LHCN-M2 (cell line): ENCODE results near the gene LDLRAD3. TPM values are rescaled to one million over a fixed set of nuclear protein-coding genes. Genes with fewer than 3 reads are reported as not detected.
"Not testable (repeated sequence)": the region's sequence is repeated elsewhere in the genome, so short reads cannot be mapped to it uniquely, and the experiment has no call there.

Source experiments
- DNase-seq: peaks from one replicate; pipeline ENCODE4 v3.0.0-alpha.2; 2012; ENCODE audit warnings: low read depth
- total RNA-seq: library from RNA; depleted of rRNA; stranded (reverse); fragments of >200 nt; gene quantifications from 2 replicates; pipeline ENCODE4 v1.2.3, GENCODE V29; 2014

The LDLRAD3 gene
- total RNA-seq, 1 experiment from 2014 or later: 44.3 TPM

- DNase-seq: no peak
Observed at GRCh38 chr11:35992548-35992947, 48.7 kb downstream of the LDLRAD3 start.

DNA sequence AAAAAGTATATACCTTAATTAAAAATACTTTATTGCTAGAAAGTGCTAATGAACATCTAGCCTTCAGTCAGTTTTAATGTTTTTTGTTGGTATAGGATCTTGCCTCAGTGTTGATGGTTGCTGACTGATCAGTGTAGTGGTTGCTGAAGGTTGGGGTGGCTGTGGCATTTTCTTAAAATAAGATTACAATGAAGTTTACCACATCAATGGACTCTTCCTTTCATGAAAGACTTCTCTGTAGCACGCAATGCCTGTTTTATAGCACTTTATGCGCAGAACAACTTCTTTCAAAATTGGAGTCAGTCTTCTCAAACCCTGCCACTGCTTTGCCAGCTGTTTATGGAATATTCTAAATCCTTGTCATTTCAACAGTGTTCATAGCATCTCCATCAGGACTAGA, 50.6 kb downstream of the LDLRAD3 start:
- no peak for DNase-seq

DNA sequence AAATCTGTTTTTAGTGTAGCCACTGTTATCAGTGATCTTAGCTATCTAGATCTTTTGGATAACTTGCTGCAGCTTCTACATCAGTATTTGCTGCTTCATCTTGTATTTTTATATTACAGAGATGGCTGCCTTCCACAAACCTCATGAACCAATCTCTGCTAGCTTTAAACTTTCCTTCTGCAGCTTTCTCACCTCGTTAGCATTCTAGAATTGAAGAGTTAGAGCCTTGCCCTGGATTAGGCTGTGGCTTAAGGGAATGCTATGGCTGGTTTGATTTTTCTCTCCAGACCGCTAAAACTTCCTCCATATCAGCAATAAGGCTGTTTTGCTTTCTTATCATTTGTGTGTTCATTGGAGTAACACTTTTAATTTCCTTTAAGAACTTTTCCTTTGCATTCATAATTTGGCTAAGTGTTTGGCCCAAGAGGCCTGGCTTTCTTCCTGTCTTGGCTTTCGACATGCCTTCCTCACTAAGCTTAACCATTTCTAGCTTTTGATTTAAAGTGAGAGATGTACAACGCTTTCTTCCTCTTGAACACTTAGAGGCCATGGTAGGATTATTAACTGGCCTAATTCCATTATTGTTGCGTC, 51.9 kb downstream of the LDLRAD3 start:
- no peak for DNase-seq

DNA sequence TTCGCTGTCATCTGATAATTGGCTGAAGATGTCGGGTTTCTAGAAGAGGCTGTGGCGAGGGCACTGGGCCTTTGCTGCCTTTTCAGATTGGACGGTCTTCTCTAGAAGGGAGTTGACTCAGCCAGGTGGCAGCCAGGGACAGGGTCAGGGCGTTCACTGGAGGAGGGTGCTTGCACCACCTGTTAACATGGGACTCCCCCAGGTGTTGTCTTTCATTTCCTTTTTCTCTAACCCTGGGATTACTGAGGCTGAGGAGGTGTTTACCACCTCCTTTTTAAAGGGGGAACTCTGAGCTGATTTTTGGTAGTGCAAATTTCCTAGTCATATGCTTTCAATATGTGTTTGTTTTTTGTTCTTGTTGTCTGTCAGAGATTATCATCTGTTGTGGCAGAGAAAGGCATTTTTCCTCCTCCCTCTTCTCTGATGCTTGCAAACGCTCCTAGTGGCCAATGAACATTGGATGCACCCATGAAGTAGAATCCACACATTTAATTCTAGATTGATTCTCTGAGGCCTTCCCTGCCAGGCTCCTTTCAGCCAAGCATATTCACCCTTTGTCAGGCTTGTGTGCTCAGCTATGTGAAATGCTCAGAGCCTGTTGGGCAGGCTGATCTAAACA, 54.1 kb downstream of the LDLRAD3 start:
- DNase-seq: no peak

DNA sequence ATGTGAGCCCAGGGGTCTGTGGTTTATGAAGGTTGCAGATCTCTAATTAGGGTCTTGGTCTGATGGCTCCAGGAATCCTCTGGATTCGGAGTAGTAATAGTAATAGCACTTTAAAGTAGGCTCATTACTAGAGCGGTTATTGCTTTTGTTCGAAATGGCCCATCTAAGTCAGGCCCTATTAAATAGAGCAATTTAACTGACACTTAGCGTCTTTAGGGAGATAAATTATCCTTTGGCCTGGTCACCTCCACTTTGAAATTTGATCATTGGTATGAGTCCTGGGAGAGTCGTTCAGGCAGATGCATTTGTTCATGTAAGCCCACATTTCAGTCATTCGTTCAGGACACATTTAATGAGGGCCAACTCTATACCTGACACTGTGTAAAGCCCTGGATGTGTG, 54.8 kb downstream of the LDLRAD3 start:
- no peak for DNase-seq

GRCh38 chr11:36000616-36001190, 56.8 kb downstream of the LDLRAD3 start:
- DNase-seq: no peak

- peak; percentile 75 for DNase-seq
Observed at GRCh38 chr11:36002196-36002595, 58.3 kb downstream of the LDLRAD3 start.

DNA sequence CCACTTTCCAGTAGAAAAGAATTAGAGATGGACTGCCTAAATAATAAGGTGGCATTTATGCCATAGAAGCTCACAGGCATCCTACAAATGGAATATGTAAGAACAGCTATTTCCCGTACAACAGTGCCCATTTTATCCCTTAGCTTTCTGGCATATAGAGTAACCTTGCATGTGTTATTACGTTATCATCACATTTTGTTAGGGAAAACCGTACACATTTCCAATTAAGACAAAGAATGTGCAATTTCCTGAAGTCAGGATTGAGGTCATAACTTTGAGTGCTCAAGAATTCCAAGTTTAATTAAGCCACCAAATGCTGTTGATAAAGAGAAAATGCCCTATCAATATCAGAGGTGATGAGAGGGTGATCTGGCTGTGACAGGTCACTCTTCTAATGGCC, 58.9 kb downstream of the LDLRAD3 start:
- no peak for DNase-seq

GRCh38 chr11:36006556-36006955, 62.7 kb downstream of the LDLRAD3 start:
- no peak for DNase-seq

- DNase-seq: no peak
Observed at GRCh38 chr11:36007127-36007655, 63.3 kb downstream of the LDLRAD3 start.

DNA sequence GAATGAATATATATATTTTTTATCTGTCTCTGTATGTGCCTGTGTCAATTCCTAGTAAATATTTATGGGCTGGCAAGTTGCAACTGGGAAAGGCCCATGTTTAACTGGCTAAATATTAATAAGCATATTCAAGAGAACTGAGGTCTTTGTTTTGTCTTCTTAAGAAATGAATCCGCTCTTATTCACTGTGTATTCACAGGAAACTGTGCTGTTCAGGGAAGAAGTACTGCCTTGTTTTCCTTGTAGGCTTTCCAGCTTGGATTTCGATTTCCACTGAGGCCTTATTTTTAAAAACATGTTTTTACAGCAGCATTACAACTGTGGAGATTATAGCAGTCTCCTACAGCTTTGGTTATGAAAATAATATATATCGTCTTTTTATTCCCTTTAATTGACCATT, 64.7 kb downstream of the LDLRAD3 start:
- DNase-seq: peak; percentile 36

DNA sequence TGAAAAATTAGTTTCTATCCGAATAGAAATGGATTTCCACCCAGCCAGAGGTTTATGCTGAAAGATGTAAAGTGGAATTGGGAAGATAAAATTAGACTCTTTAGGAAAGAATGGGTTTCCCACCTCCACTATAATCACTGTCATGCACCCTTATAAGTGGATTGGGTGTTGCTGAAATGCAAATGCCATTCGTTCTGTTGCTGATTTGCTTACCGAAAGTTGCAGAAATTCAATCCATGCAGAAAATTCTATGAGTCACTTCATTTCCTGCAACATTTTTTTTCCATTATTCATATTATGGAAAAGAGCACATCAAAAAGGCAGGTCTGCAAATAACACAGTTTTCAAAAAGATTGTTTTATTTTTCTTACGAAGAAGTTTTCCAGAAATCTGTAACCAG, 65.6 kb downstream of the LDLRAD3 start:
- DNase-seq: peak; percentile 81

DNA sequence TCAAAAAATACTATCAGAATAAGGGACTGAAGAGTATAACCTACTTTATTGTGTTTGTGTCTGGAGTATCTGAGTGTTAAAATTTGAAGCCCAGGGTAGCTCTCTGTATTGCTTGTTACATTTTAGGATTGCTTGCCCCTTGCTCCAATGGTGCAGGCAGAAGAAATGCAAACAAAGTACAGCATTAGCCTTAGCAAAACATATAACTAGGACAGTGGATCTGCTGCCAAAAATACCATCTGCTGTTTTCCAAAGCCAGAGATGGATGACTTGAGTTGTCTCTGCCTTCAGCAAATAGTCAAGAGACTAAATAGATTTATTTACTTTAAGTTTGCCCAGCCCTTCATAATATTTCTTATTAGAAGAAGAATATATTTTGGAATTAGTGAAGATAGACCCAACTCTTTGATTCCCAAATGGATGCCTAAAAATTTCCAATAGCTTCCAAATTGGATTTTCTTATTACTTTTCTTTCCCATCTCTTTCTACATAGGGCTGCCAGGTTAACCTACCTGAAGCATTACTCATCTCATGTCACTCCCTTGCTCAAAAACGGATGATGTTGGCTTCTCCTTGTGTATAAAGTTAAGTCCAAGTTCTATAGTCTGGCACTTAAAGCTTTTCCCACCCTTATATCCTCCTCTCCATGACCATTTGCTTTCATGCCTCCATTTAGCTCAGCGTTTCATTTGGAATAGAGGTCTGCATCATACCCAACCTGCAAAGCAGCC, 66.3 kb downstream of the LDLRAD3 start:
- peak; percentile 68 for DNase-seq

DNA sequence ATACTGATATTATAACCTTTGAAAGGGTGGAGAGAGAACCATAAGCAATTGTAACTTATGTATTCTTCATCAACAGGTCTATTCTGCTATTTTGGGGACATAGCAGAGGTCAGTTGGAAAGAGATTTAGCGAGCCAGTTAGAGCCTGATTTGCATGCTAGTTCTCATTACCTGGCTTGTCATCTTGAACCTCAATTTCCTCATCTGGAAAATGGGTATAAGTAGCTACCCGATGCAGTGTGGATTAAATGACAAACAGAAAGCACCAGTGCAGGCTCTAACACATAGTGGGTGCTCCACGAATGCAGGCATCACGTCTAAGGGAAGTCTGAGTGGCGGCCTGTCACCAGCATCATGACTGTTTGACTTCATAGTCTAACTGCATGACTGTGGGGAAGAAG, 67.7 kb downstream of the LDLRAD3 start:
- DNase-seq: no peak

DNA sequence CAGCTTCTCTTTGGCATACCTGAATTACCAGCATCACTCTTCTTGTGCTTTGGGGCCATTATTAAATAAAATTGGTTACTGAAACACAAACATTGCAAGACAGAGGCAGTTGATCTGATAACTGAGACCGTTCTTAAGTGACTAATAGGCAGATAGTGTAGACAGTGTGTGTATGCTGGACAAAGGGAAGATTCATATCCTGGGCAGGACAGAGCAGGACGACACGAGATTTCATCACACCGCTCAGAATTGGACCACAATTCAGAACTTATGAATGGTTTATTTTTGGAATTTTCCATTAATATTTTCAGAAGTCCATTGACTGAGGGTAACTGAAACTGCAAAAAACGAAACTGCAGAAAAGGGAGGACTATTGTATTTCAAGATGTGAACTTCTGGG, 68.6 kb downstream of the LDLRAD3 start:
- DNase-seq: peak; percentile 67

DNA sequence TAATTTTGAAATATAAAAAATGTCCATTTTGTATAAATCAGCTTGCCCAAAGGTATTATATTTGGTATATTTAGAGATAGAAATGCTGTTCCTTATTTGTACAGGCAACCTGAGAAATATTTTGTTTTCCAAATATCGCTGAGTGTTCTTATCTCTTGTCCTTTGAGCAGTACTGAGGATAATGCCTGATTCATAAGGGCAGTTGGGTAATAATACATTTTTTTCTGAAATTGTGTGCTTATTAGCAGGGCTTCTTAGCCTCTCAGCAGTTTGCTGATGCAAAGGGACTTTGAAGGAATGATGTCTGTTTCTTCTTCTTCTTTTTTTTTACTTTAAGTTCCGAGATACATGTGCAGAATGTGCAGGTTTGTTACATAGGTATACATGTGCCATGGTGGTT, 69.1 kb downstream of the LDLRAD3 start:
- DNase-seq: no peak

GRCh38 chr11:36013446-36013845, 69.6 kb downstream of the LDLRAD3 start:
- not testable (repeated sequence) for DNase-seq

GRCh38 chr11:36013950-36014897, 70.4 kb downstream of the LDLRAD3 start:
- DNase-seq: no peak

GRCh38 chr11:36014898-36015665, 71.2 kb downstream of the LDLRAD3 start:
- DNase-seq: no peak

- DNase-seq: no peak
Observed at GRCh38 chr11:36015799-36016198, 71.9 kb downstream of the LDLRAD3 start.
